Stimulated activated CD8-positive, alpha-beta memory T cell treated with anti-CD3 and anti-CD28 coated beads, Interleukin-12 subunit alpha, Interleukin-12 subunit beta, amount 100 ng/mL, for 1 hour (primary cell): ENCODE measurements around the gene RPL12.

Experiments used
- DNase-seq: peaks from one replicate; pipeline ENCODE4 v3.0.0-alpha.2; 2020; ENCODE audit warnings: low read depth

Gene RPL12

GRCh38 chr9:127403507-127404192, 47.6 kb downstream of the RPL12 start:
- no peak for DNase-seq

GRCh38 chr9:127402401-127403090, 48.7 kb downstream of the RPL12 start:
- DNase-seq = no peak

GRCh38 chr9:127399736-127400269, 51.4 kb downstream of the RPL12 start:
- no peak for DNase-seq

GRCh38 chr9:127398715-127399400, 52.3 kb downstream of the RPL12 start:
- no peak for DNase-seq

- no peak for DNase-seq
Observed at GRCh38 chr9:127398275-127398647, 52.9 kb downstream of the RPL12 start.
